HepG2 (cell line): ENCODE measurements around the gene OR12D3. TPM values are rescaled to one million over a fixed set of nuclear protein-coding genes. Genes with fewer than 3 reads are reported as not detected.

Experiments
- ATAC-seq: fragments of 200-7000 bp; cut with Tn5 transposase; 3 replicates; pipeline ENCODE4 v1.9.1; 2020; ENCODE audit warnings: mild to moderate bottlenecking, moderate library complexity
- BruUV-seq: library from RNA; stranded (reverse); fragments of 400-500 nt; replicated peaks from 2 replicates; lab custom pipeline; 2021; lab: Mats Ljungman, UMichigan
- CTCF ChIA-PET: fragments of 300-600 bp; formaldehyde crosslinking; extraction: SDS; loops from one replicate; lab custom pipeline; 2021; ENCODE audit warnings: low total read pairs, inconsistent platforms, low intra/inter-chr PET ratio; lab: Yijun Ruan, JAX
- POLR2A ChIA-PET: fragments of 350-600 bp; sonication (Branson Sonifier 250); formaldehyde crosslinking; loops from one replicate; lab custom pipeline; 2020; ENCODE audit warnings: antibody characterized with exemption, inconsistent platforms; lab: Yijun Ruan, JAX
- DNase-seq: peaks from one replicate; pipeline ENCODE4 v3.0.0-alpha.2; 2015; ENCODE audit warnings: low spot score
- FAIRE-seq: peaks from 3 replicates; lab custom pipeline; 2011; peaks lifted over from hg19 to GRCh38; lab: Jason Lieb, UNC
- H2AFZ ChIP-seq: one replicate; pipeline ENCODE4 v1.6.1; 2011; ENCODE audit warnings: low read length, inconsistent platforms
- H3K27ac ChIP-seq: fragments of 300-600 bp; 3 replicates; pipeline ENCODE4 v1.8.0; 2011; ENCODE audit warnings: mixed run types, mild to moderate bottlenecking, mixed read lengths, low read length, inconsistent platforms; ENCODE audit not compliant: insufficient read depth; ENCODE audit errors: extremely low read length
- H3K27me3 ChIP-seq, 2 experiments: fragments of 200-600 bp in 1 of 2; 2 replicates in 1 of 2; 3 replicates in 1 of 2; pipeline versions ENCODE4 v1.6.0 to v1.8.0; 2011; ENCODE audit warnings: low read length in 2 of 2, mild to moderate bottlenecking in 2 of 2, moderate library complexity in 2 of 2, inconsistent platforms in 1 of 2; ENCODE audit not compliant: insufficient read depth in 2 of 2, control insufficient read depth in 1 of 2
- H3K36me3 ChIP-seq, 2 experiments: fragments of 200-600 bp in 1 of 2; replicated peaks in 1 of 2; 2 replicates in 1 of 2; 3 replicates in 1 of 2; pipeline versions ENCODE4 v1.5.1 to v1.8.0; 2011; ENCODE audit warnings: low read length in 2 of 2, inconsistent platforms in 1 of 2; ENCODE audit not compliant: insufficient read depth in 2 of 2, control insufficient read depth in 1 of 2
- H3K4me1 ChIP-seq: 2 replicates; pipeline ENCODE4 v1.5.1; 2012; ENCODE audit warnings: low read length, inconsistent platforms; ENCODE audit not compliant: insufficient read depth
- H3K4me2 ChIP-seq: 2 replicates; pipeline ENCODE4 v1.6.0; 2011; ENCODE audit warnings: low read depth, low read length, inconsistent platforms
- H3K4me3 ChIP-seq, 3 experiments: fragments of 200-600 bp in 1 of 3; sonication (generic), shearing (Covaris generic) in 1 of 3; replicated peaks in 1 of 3; 2 replicates each; pipeline ENCODE4 v1.5.1; 2011 to 2016; ENCODE audit warnings: low read length in 3 of 3, inconsistent platforms in 2 of 3, low read depth in 2 of 3, mild to moderate bottlenecking in 2 of 3, control low read depth in 1 of 3, mixed read lengths in 1 of 3; ENCODE audit not compliant: insufficient read depth in 1 of 3
- H3K79me2 ChIP-seq: one replicate; pipeline ENCODE4 v1.6.1; 2011; ENCODE audit warnings: low read length, inconsistent platforms; ENCODE audit not compliant: insufficient read depth
- H3K9ac ChIP-seq: 2 replicates; pipeline ENCODE4 v1.6.0; 2011; ENCODE audit warnings: mild to moderate bottlenecking, low read depth, low read length, inconsistent platforms; ENCODE audit not compliant: insufficient read depth
- H3K9me3 ChIP-seq: 2 replicates; pipeline ENCODE4 v1.5.1; 2012; ENCODE audit warnings: mild to moderate bottlenecking, low read length
- H4K20me1 ChIP-seq: 2 replicates; pipeline ENCODE4 v1.6.0; 2011; ENCODE audit warnings: inconsistent platforms, mild to moderate bottlenecking, low read length, moderate library complexity; ENCODE audit not compliant: insufficient read depth
- CENPX ChIP-seq: sonication (generic); formaldehyde crosslinking; IDR thresholded peaks from 2 replicates; pipeline ENCODE4 v1.9.0; 2021; ENCODE audit warnings: mild to moderate bottlenecking, missing genetic modification reagents, moderate library complexity
- PBX3 ChIP-seq: sonication (generic); formaldehyde crosslinking; IDR thresholded peaks from 2 replicates; pipeline ENCODE4 v1.8.1; 2023; ENCODE audit warnings: missing genetic modification reagents, inconsistent platforms, borderline replicate concordance
- PHF5A ChIP-seq: IDR thresholded peaks from one replicate; pipeline ENCODE4 v1.6.1; 2018; ENCODE audit warnings: low read depth, missing genetic modification reagents; ENCODE audit not compliant: unreplicated experiment
- SKI ChIP-seq: fragments of 450-650 bp; IDR thresholded peaks from one replicate; pipeline ENCODE4 v1.6.1; 2018; ENCODE audit warnings: mild to moderate bottlenecking; ENCODE audit not compliant: partially characterized antibody
- SKIL ChIP-seq: sonication (generic); formaldehyde crosslinking; IDR thresholded peaks from 2 replicates; pipeline ENCODE4 v1.8.0; 2022; ENCODE audit warnings: missing genetic modification reagents, mild to moderate bottlenecking, moderate library complexity, borderline replicate concordance
- SRF ChIP-seq: IDR thresholded peaks from 2 replicates; pipeline ENCODE4 v1.6.1; 2011; ENCODE audit warnings: mild to moderate bottlenecking, low read depth, low read length, moderate library complexity
- THAP7 ChIP-seq: sonication (generic); formaldehyde crosslinking; IDR thresholded peaks from 2 replicates; pipeline ENCODE4 v1.8.1; 2023; ENCODE audit warnings: mild to moderate bottlenecking, missing genetic modification reagents
- ZBTB26 ChIP-seq: IDR thresholded peaks from 2 replicates; pipeline ENCODE4 v1.6.1; 2016; ENCODE audit warnings: missing compliant biosample characterization, missing genetic modification reagents, borderline replicate concordance
- ZNF276 ChIP-seq: sonication (generic); formaldehyde crosslinking; IDR thresholded peaks from 2 replicates; pipeline ENCODE4 v1.4.0; 2020; ENCODE audit warnings: mild to moderate bottlenecking, low read depth, missing genetic modification reagents
- ZNF543 ChIP-seq: sonication (generic); formaldehyde crosslinking; IDR thresholded peaks from 2 replicates; pipeline ENCODE4 v1.4.0; 2020; ENCODE audit warnings: mild to moderate bottlenecking, missing genetic modification reagents
- ZNF570 ChIP-seq: sonication (generic); formaldehyde crosslinking; IDR thresholded peaks from 2 replicates; pipeline ENCODE4 v1.4.0; 2020; ENCODE audit warnings: mild to moderate bottlenecking, missing genetic modification reagents, borderline replicate concordance
- ZNF773 ChIP-seq: sonication (generic); formaldehyde crosslinking; IDR thresholded peaks from 2 replicates; pipeline ENCODE4 v1.4.0; 2020; ENCODE audit warnings: missing genetic modification reagents, borderline replicate concordance
- WGBS: methylation state at CpG from one replicate; pipeline ENCODE4 v1.1.6; 2017; ENCODE audit warnings: low lambda C conversion rate; 5-methylcytosine and 5-hydroxymethylcytosine counted together
- in situ Hi-C: cut with HindIII; loops from 2 replicates; pipeline ENCODE4 v1.10.0; 2017; ENCODE audit warnings: low pct_unique_long_range_greater_than_20kb; ENCODE audit not compliant: extremely low pct_ligation_motif_present
- intact Hi-C: fragments of 100-400 bp; cut with micrococcal nuclease; formaldehyde crosslinking; loops from one replicate; pipeline ENCODE4 v1.10.0; 2022; ENCODE audit not compliant: unreplicated experiment
- polyA plus RNA-seq, 8 experiments: library from polyadenylated mRNA; depleted of rRNA in 3 of 8; stranded (reverse) in 7 of 8; unstranded in 1 of 8; fragments of >200 nt; fragmentation: Illumina TruSeq in 4 of 8; extraction: Trizol in 4 of 8; gene quantifications; 2 replicates each; pipeline versions ENCODE4 v1.2.1 to v1.2.3, GENCODE V29; 2011 to 2016; ENCODE audit warnings: low read depth in 4 of 8, missing spikeins in 1 of 8, mixed read lengths in 1 of 8; ENCODE audit not compliant: insufficient read depth in 1 of 8
- total RNA-seq, 5 experiments: library from RNA; depleted of rRNA; stranded (reverse); fragments of >200 nt; fragmentation: Illumina TruSeq; extraction: Trizol; gene quantifications; 2 replicates each; pipeline ENCODE4 v1.2.3, GENCODE V29; 2016; ENCODE audit warnings: low read depth in 1 of 5

Gene OR12D3
- total and polyA plus RNA-seq, 2 of the 13 experiments (the other 11 are each of a cell fraction or from before 2014, with no cell fraction given), result not detected

- Histone ChIP-seq H3K9ac (no peak overlapping the region), H3K27me3 (no peaks in the 10 kb centered on the region), H3K4me1 (no peaks in the 10 kb centered on the region), H3K9me3 (no peaks in the 10 kb centered on the region), H3K4me2 (no peak overlapping the region), H3K27ac (no peak overlapping the region), H4K20me1 (no peaks in the 10 kb centered on the region), H2AFZ (no peak overlapping the region), H3K36me3 (no peaks in the 10 kb centered on the region), H3K79me2 (no peaks in the 10 kb centered on the region), H3K4me3 (no peak overlapping the region)
- DNase-seq (no peak), ATAC-seq (no peak), FAIRE-seq (no peak)
- ChIA-PET POLR2A (no interaction called here), CTCF (no interaction called here)
- in situ Hi-C loops, result no loop called here
- WGBS, result 0% methylated on average over 2 of the region's 2 CpGs
- no TSS peak for BruUV-seq
- intact Hi-C loops, result no loop called here
- TF ChIP-seq SKIL (no peak), ZNF773 (CRISPR knock-in tag) (no peak), SRF (no peak), CENPX (CRISPR knock-in tag) (no peak), PHF5A (CRISPR knock-in tag) (no peak), SKI (no peak)
Measured at GRCh38 chr6:29424575-29424974, 49.5 kb upstream of the OR12D3 start.

- H3K9ac ChIP-seq, result no peak overlapping the region
- ATAC-seq (no peak), DNase-seq (no peak), FAIRE-seq (no peak)
- no peak overlapping the region for H2AFZ ChIP-seq
- WGBS, result 24% methylated on average over 2 of the region's 2 CpGs
- no peaks in the 10 kb centered on the region for H3K36me3 ChIP-seq
- BruUV-seq, result no TSS peak
- no peaks in the 10 kb centered on the region for H4K20me1 ChIP-seq
- CTCF ChIA-PET, result no interaction called here
- H3K27ac ChIP-seq, result no peak overlapping the region
- in situ Hi-C loops, result no loop called here
- POLR2A ChIA-PET, result no interaction called here
- H3K9me3 ChIP-seq, result no peaks in the 10 kb centered on the region
- no peak overlapping the region for H3K4me3 ChIP-seq
- H3K4me2 ChIP-seq, result no peak overlapping the region
- no peaks in the 10 kb centered on the region for H3K79me2 ChIP-seq
- intact Hi-C loops, result no loop called here
- no peak for TF ChIP-seq PBX3 (CRISPR knock-in tag)
- no peak for TF ChIP-seq ZNF543
- TF ChIP-seq ZNF570 (CRISPR knock-in tag), result no peak
- TF ChIP-seq ZNF276 (CRISPR knock-in tag), result no peak
- TF ChIP-seq THAP7 (CRISPR knock-in tag), result no peak
- no peak for TF ChIP-seq ZBTB26
- H3K4me1 ChIP-seq, result no peaks in the 10 kb centered on the region
- no peaks in the 10 kb centered on the region for H3K27me3 ChIP-seq
Measured at GRCh38 chr6:29424168-29424567, 49.1 kb upstream of the OR12D3 start.
